GM12891 (cell line): ENCODE results near the gene KRT14.

Experiments used
- POLR2A ChIP-seq: IDR thresholded peaks from 2 replicates; pipeline ENCODE4 v1.6.1; 2011; ENCODE audit warnings: low read depth, low read length, control low read depth
- TAF1 ChIP-seq: IDR thresholded peaks from 2 replicates; pipeline ENCODE4 v1.6.1; 2011; ENCODE audit warnings: low read depth, low read length, control low read depth

DNA sequence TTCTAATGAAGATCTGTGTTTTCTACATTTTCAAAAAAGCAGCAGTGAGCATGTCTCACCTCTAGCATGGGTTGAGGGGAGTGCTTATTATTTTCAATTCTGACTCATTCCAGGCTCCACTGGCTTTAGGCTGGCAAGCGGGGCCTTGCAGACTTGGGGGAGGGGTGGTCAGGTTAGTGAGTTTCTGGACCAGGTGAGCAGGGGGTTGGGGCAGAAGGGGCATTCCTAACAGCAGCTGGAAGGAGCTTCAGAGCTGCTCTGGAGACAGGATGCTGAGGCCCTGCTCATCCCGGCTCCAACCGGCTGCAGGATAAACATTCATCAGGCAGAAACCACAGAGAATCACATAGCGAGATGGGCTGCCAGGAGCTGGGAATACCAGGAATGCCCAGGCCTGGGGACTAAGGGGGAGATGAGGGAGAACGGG lies 48.1 kb downstream of the KRT14 start:
- TF ChIP-seq POLR2A (no peak), TAF1 (no peak)
